ENCODE data around the gene SHPK.

Gene SHPK

GRCh38 chr17:3658784-3659449 is 22.9 kb upstream of the SHPK start:
- H3K36me3 ChIP-seq (ENCODE audit: control insufficient read depth, insufficient read depth, low read length), result peaks cover 11% of the 10 kb centered on the region
- DNase-seq (ENCODE audit: extremely low read depth, insufficient read length), result no peak
- H3K4me3 ChIP-seq (replicated peaks; ENCODE audit: low read depth, low read length), result no peak overlapping the region
- H3K27me3 ChIP-seq (replicated peaks; ENCODE audit: control insufficient read depth, insufficient read depth, low read length), result no peaks in the 10 kb centered on the region
- no peak for TF ChIP-seq CTCF (IDR thresholded peaks at IDR 0.05; ENCODE audit: insufficient read depth, low read length, poor library complexity, severe bottlenecking)

- Histone ChIP-seq H3K27me3 (replicated peaks; ENCODE audit: control insufficient read depth, insufficient read depth, low read length) (no peaks in the 10 kb centered on the region), H3K36me3 (ENCODE audit: control insufficient read depth, insufficient read depth, low read length) (peaks cover 7% of the 10 kb centered on the region; the same call in 1 of the 2 replicates), H3K4me3 (replicated peaks; ENCODE audit: low read depth, low read length) (no peak overlapping the region)
- TF ChIP-seq CTCF (IDR thresholded peaks at IDR 0.05; ENCODE audit: insufficient read depth, low read length, poor library complexity, severe bottlenecking), result no peak
- DNase-seq (ENCODE audit: extremely low read depth, insufficient read length), result no peak
Measured at GRCh38 chr17:3657874-3658783, 22.1 kb upstream of the SHPK start.

- no peak for TF ChIP-seq CTCF (IDR thresholded peaks at IDR 0.05; ENCODE audit: insufficient read depth, low read length, poor library complexity, severe bottlenecking)
- Histone ChIP-seq H3K4me3 (replicated peaks; ENCODE audit: low read depth, low read length) (no peak overlapping the region), H3K36me3 (ENCODE audit: control insufficient read depth, insufficient read depth, low read length) (peaks cover 6% of the 10 kb centered on the region; the same call in 1 of the 2 replicates)
Measured at GRCh38 chr17:3657588-3657869, 21.5 kb upstream of the SHPK start.

GRCh38 chr17:3656755-3657587 is 20.9 kb upstream of the SHPK start:
- no peak overlapping the region for H3K4me3 ChIP-seq (replicated peaks; ENCODE audit: low read depth, low read length)
- no peak for TF ChIP-seq CTCF (IDR thresholded peaks at IDR 0.05; ENCODE audit: insufficient read depth, low read length, poor library complexity, severe bottlenecking)
- H3K36me3 ChIP-seq (ENCODE audit: control insufficient read depth, insufficient read depth, low read length), result peaks cover 6% of the 10 kb centered on the region; the same call in 1 of the 2 replicates
- no peaks in the 10 kb centered on the region for H3K27me3 ChIP-seq (replicated peaks; ENCODE audit: control insufficient read depth, insufficient read depth, low read length)
- DNase-seq (ENCODE audit: extremely low read depth, insufficient read length), result no peak

More at GRCh38 chr17:3657588-3657869, 21.5 kb upstream of the SHPK start:
- H3K27me3 ChIP-seq (replicated peaks; ENCODE audit: control insufficient read depth, insufficient read depth, low read length), result no peaks in the 10 kb centered on the region
- DNase-seq (ENCODE audit: extremely low read depth, insufficient read length), result no peak

GRCh38 chr17:3656353-3656752 is 20.3 kb upstream of the SHPK start:
- Histone ChIP-seq H3K36me3 (ENCODE audit: control insufficient read depth, insufficient read depth, low read length) (peaks cover 6% of the 10 kb centered on the region; the same call in 1 of the 2 replicates), H3K4me3 (replicated peaks; ENCODE audit: low read depth, low read length) (no peak overlapping the region)
- no peak for TF ChIP-seq CTCF (IDR thresholded peaks at IDR 0.05; ENCODE audit: insufficient read depth, low read length, poor library complexity, severe bottlenecking)

More at GRCh38 chr17:3656353-3656752, 20.3 kb upstream of the SHPK start:
- DNase-seq (ENCODE audit: extremely low read depth, insufficient read length), result no peak
- H3K27me3 ChIP-seq (replicated peaks; ENCODE audit: control insufficient read depth, insufficient read depth, low read length), result no peaks in the 10 kb centered on the region
